HG03432 (cell line): Measurements from ENCODE around the gene HMCN1.

Experiments used
- ATAC-seq: cut with Tn5 transposase; IDR thresholded peaks from one replicate; pipeline ENCODE4 v1.9.1; 2021; ENCODE audit warnings: mild to moderate bottlenecking, moderate library complexity; ENCODE audit not compliant: unreplicated experiment

HMCN1 gene

DNA sequence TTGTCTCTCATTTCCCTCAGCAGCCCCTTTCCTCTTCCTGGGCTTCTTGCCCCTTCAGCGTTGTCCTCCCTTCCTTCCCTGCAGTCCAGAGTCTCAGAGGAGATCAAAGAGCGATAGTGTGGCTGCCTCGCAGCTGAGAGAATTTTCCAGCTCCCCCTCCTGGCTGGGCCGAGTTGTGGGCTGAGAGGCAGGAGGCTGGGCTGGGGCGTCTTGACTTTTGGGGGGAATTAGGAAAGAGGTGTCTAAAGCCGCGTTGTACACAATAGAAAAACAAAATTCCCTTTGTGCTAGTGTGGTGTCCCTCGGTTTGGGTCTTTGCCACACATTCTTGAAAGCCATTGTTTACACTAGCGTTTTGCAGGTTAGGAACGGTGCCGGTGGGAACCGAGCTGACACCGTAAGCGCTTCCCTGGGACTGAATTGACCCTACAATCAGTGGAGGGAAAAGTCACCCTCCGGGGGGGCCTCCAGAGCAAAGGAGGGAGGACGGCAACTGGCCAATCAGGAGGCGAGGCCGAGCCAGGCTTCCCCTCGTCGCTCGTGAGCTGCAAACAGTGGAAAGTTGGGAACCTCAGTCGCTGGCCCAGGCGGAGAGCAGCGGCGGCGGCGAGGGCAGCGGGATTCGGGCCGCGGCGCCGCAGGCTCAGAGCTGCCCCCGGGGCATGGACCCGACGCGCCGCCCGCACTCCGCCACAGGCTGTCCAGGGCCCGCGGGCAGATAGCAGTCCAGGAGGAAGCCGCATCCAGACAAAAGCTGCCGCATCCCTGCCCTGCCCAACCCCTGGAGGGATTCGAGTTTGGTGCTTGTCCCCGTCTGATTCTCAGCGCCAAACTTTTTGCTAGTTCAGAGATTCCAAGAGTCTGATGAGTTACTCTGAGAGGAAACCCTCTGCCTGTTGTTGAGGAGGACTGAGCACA, at the start of gene HMCN1:
Gene HMCN1 (plus strand): TSS at position 574 of the 918 bp plus-strand sequence. CDS start 389 bp downstream, outside the sequence.
- no peak for ATAC-seq

DNA sequence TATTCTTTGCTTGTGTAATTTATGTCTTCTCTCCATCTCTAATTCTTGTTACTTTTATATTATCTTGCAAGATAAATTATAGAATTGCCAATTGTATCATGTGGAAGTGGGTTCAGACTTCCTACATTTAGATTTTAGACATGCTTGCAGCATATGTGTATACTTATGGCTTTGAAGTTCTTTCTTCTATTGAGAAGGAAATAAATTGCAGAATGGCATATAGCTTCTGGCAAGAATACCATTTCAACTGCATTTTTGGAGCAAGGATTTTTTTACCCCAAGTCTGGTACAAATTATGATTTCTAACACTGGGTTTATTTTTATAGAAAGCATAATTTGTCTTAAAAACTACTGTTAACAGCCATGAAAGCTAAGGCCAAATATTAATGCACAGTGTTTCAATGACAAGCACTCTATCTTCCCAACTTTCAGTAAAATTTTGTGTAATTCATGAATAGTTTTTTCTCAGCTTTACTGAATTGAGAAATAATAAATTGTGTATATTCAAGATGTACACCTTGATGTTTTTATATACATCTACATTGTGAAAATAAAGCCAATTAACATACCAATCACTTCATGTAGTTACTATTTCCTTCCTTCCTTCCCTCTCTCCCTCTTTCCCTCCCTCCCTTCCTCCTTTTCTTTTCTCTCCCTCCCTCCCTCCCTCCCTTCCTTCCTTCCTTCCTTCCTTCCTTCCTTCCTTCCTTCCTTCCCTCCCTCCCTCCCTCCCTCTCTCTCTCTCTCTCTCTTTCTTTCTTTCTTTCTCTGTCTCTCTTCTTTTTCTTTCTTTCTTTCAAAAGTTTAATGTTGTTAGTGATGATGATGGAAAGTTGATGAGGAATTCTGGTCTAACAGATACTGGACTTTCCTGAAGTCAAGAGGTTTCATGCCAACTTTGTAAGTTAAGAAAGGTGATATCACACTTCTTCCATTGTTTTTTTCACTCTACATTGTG, 47.1 kb upstream of the HMCN1 start:
- no peak for ATAC-seq

GRCh38 chr1:185690527-185690926, 43.7 kb upstream of the HMCN1 start:
- no peak for ATAC-seq

- peak; percentile 28 for ATAC-seq
Observed at GRCh38 chr1:185693654-185694053, 40.5 kb upstream of the HMCN1 start.

DNA sequence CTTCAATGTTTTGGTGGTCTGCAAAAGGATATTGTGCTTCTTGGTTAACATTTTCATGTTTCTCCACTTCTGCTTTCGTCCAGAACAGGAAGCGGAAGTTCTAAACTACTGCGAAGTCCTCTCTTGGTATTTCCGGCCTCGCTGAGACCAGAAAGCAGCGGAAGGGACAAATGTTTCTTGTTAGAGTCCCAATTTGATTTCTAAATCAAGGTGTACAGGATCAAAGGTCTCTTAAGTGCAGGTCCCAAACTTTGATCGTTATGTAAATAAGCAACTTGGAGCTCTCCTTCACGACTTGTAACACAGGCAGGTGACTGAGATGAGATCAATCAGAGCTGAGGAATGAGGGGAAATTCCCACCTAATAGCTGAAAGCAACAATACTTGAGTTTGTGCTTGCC, 40.1 kb upstream of the HMCN1 start:
- peak; percentile 85 for ATAC-seq

- ATAC-seq, result no peak
Observed at GRCh38 chr1:185695299-185695698, 38.9 kb upstream of the HMCN1 start.

- no peak for ATAC-seq
Observed at GRCh38 chr1:185696422-185697150, 37.6 kb upstream of the HMCN1 start.

- no peak for ATAC-seq
Observed at GRCh38 chr1:185699874-185700273, 34.3 kb upstream of the HMCN1 start.

DNA sequence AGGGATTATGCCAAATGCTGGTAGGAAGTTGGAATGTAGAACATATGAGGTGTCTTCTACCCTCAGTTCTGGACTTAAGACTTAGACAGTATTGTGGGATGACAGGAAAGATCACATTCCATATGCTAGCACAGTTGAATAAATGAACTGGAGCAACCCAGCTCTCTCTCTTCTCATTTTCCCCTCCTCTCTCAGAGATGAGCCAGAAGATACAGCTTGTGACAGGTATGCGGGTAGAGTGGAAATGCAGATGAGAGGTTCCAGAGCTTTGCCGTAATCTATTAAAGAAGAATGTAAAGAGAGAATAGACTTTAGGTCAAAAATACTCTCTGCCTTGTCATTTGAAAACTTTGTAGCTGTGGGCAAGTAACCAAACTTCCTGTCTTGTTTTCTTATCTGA, 32.5 kb upstream of the HMCN1 start:
- peak; percentile 49 for ATAC-seq

DNA sequence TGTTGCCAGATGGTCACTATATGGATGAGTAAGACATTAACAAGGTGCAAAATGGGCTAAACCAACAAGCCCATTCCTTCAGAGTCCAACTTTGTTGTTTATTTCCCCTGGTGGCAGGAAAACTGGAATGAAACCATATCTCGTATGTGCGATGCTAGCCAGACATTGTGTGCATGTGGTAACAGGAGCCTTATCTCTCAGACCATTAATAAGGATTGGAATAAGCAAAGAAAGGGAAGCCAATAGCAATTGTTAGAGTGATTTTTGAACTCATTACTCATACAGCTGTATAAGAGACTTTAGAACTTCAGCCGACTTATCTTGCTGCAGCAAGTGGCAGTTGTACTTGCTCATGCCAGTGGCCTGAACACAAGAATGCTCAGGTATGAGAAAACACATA, 30.0 kb upstream of the HMCN1 start:
- ATAC-seq, result no peak

DNA sequence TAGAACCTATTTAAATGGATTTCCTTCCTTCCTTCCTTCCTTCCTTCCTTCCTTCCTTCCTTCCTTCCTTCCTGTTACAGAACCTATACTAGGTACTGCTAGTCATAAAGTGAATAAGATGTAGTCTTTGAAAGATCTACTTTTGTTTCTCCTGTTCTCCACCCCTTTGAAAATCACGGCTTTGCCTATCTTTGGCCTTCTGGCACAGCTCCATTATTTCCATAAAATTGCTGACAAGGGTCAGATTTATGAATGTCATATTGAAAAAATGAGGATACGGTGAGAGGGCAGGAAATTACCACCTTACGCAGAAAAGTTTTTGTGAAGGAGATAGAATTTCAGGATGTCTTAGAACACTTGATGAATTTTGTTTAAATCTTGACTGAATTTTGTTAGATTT, 18.1 kb upstream of the HMCN1 start:
- ATAC-seq, result no peak

DNA sequence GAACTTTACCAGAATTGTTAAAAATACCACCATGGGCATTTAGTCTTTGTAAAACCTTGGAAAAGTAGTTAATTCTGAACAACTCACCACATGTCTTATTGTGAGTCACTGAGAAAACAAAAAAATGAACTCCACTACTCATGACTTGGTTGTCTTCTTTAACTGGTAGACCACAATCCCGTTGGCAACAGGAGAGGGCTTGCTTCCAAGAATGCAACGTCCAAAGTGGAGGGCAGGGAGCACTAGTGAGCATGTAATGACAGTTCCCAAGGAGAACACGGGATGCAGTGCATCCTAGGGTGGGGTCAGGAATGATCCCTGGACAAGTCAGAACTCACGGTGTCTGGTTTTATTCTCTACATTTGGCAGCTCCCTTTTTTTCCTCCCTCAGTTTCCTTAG, 15.2 kb upstream of the HMCN1 start:
- ATAC-seq, result no peak

DNA sequence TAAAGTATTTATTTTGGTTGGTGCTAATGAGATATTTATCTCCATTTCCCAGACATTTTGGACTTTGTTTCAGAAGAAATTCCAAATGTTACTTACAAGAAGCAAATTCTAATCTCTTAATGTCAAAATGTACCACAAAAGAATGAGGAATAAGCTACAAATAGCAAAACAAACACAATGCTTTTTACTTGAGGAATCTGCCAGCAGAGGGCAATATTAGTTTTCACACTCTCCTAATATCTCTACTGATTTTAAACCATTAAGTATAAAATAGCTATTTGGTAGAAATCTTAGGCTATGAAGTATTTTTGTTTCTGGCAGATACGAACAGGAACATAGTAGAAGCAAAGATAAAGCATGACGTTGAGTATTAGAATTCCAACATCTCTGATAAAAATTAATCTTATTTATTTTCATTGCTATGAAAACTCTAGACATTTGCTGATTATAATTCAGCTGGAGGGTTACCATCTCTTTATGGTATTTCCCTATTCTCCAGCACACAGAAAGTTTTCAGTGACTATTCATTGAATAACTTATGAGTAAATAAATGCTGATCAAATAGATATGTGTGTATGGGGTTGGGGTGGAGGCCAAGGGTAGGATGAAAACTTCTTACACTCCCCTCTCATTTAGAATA, 13.4 kb upstream of the HMCN1 start:
- no peak for ATAC-seq

- no peak for ATAC-seq
Observed at GRCh38 chr1:185721553-185721952, 12.6 kb upstream of the HMCN1 start.

DNA sequence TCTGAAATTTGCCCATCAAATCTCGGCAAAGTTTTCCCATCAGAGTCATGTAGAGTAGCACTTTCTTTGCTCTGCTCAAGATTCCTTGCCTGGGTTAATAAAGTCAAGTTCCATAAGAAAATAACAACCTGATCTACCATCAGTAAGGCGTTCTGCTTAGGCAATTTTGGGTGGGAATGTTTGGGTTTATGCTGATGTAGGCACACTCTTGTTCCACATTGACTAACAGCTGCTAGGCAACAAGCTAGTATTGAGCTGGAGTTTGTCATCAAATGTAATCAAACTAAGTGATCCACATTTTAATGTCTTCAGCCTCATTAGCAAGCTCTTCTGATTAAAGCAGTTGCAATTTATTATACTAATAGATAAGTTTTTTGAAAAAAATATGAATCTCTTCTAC, 12.1 kb upstream of the HMCN1 start:
- no peak for ATAC-seq

DNA sequence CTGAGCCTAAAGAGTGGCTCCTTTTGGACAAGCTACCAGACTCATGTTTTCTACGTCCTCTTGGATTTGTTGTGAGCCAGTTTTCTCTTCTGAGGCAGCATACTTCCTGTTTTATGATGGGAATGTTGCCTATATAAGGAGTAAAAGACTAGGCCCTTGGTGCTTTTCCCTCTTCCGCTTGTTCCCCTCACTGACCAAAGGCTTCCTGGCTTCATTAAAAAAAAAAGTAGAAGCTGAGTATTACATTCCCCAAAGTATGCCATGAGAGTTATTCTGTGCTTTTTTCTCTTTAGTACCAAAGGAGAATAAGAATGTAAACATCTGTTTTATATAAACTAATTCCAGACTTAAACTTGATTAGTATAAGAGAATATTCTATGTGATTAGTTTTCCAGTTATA, 6.5 kb upstream of the HMCN1 start:
- no peak for ATAC-seq

DNA sequence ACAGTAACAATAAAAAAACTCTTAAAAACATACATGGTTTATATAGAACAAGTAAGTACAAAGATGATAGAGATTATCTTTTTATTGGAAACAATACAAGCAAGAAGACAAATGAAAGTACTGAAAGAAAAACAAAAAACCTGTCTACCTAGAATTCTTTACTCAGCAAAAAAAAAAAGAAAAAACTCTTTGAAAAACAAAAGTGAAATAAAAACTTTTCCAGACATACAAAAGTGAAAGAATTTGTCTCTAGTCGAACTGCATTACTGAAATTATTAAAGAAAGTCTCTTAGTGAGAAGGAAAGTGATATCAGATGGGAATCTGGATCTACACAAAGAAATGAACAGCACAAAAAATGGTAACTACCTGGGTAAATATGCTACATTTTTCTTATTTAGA, 2.7 kb upstream of the HMCN1 start:
- no peak for ATAC-seq

- no peak for ATAC-seq
Observed at GRCh38 chr1:185732951-185733350, 1.2 kb upstream of the HMCN1 start.

DNA sequence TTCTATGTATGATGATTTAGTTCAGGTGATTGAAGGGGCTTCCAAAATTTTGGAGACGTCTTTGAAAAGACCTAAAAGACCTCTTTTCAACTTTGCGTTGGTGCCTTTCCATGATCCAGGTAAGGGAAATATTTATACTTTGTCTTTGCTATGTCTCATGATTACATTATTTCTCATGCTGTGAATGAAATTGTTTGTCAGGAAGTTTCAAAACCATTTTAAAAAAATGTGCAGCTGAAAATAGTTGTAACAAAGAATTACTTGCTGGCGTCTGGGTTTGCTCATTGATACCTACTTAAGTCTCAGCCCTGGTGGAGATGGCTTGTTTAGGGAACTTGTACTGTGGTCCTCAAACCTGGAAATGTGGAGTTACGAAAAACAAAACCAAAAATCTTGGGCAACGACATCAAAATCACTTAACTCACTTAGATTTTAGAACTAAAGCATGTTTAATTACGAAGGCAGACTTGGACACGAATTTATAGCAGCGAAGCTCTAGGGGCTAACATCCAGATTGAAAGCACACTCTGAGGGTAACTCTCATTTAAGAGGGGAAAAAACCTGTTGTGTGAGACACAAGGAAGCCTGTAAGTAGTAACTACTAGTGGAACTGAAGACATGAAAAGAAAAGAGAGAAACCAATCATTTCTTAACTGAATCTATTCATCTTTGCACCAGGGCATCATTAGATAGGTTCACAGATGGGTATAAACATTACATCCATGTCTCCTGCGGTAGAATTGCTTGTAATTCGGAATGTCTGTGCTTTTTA, 924 bp downstream of the HMCN1 start:
- ATAC-seq, result peak; percentile 41

GRCh38 chr1:185735701-185736064, 1.5 kb downstream of the HMCN1 start:
- ATAC-seq, result peak; percentile 31
